MM.1S (cell line): ENCODE data around the gene CALR3.

Experiments
- DNase-seq: peaks from one replicate; pipeline ENCODE4 v3.0.0-alpha.2; 2015
- H2AFZ ChIP-seq: fragments of 300-600 bp; sonication (generic); 2 replicates; pipeline ENCODE4 v1.6.0; 2016; ENCODE audit warnings: antibody characterized with exemption, low read length
- H3F3A ChIP-seq: fragments of 300-600 bp; sonication (generic); 2 replicates; pipeline ENCODE4 v1.6.1; 2016; ENCODE audit warnings: mild to moderate bottlenecking, antibody characterized with exemption, low read length, moderate library complexity, mixed read lengths; ENCODE audit not compliant: insufficient read depth
- H3K27ac ChIP-seq: fragments of 300-600 bp; sonication (generic); 2 replicates; pipeline ENCODE4 v1.5.1; 2016; ENCODE audit warnings: mild to moderate bottlenecking, low read length
- H3K27me3 ChIP-seq: fragments of 300-600 bp; sonication (generic); replicated peaks from 2 replicates; pipeline ENCODE4 v1.6.0; 2016; ENCODE audit warnings: low read length; ENCODE audit not compliant: insufficient read depth
- H3K36me3 ChIP-seq: fragments of 300-600 bp; sonication (generic); replicated peaks from 2 replicates; pipeline ENCODE4 v1.6.1; 2016; ENCODE audit warnings: mild to moderate bottlenecking, low read length, mixed read lengths; ENCODE audit not compliant: insufficient read depth
- H3K4me1 ChIP-seq: fragments of 300-600 bp; sonication (generic); 2 replicates; pipeline ENCODE4 v1.6.1; 2016; ENCODE audit warnings: low read length, mixed read lengths
- H3K4me2 ChIP-seq: fragments of 300-600 bp; sonication (generic); 2 replicates; pipeline ENCODE4 v1.6.0; 2016; ENCODE audit warnings: low read depth, low read length
- H3K4me3 ChIP-seq: fragments of 300-600 bp; sonication (generic); 2 replicates; pipeline ENCODE4 v1.5.1; 2016; ENCODE audit warnings: low read length, mixed read lengths
- H3K79me2 ChIP-seq: fragments of 300-600 bp; sonication (generic); 2 replicates; pipeline ENCODE4 v1.6.1; 2016; ENCODE audit warnings: mixed run types, low read length, mixed read lengths
- H3K9ac ChIP-seq: fragments of 300-600 bp; sonication (generic); 2 replicates; pipeline ENCODE4 v1.6.1; 2016; ENCODE audit warnings: low read length, mixed read lengths
- H3K9me2 ChIP-seq: fragments of 300-600 bp; sonication (generic); replicated peaks from 2 replicates; pipeline ENCODE4 v1.6.1; 2016; ENCODE audit warnings: mild to moderate bottlenecking, low read length, mixed read lengths; ENCODE audit not compliant: insufficient read depth
- H3K9me3 ChIP-seq: fragments of 300-600 bp; sonication (generic); replicated peaks from 2 replicates; pipeline ENCODE4 v1.6.1; 2016; ENCODE audit warnings: mild to moderate bottlenecking, low read length, mixed read lengths; ENCODE audit not compliant: insufficient read depth
- H4K20me1 ChIP-seq: fragments of 300-600 bp; sonication (generic); 2 replicates; pipeline ENCODE4 v1.6.1; 2016; ENCODE audit warnings: mild to moderate bottlenecking, low read length, moderate library complexity, mixed read lengths; ENCODE audit not compliant: insufficient read depth
- EZH2 ChIP-seq: fragments of 300-600 bp; sonication (generic); optimal IDR thresholded peaks from 2 replicates; pipeline ENCODE3; 2017; ENCODE audit warnings: low read depth, mild to moderate bottlenecking, antibody characterized with exemption, low read length, mixed read lengths
- EZH2phosphoT487 ChIP-seq: fragments of 300-600 bp; sonication (generic); IDR thresholded peaks from 2 replicates; pipeline ENCODE4 v1.6.1; 2018; ENCODE audit warnings: antibody characterized with exemption, low read length
- TF ChIP-seq, protein P1 (sequence below): fragments of 300-600 bp; sonication (generic); IDR thresholded peaks from 2 replicates; pipeline ENCODE4 v1.5.1; 2016; ENCODE audit warnings: antibody characterized with exemption, low read length, mixed read lengths

Gene CALR3

DNA sequence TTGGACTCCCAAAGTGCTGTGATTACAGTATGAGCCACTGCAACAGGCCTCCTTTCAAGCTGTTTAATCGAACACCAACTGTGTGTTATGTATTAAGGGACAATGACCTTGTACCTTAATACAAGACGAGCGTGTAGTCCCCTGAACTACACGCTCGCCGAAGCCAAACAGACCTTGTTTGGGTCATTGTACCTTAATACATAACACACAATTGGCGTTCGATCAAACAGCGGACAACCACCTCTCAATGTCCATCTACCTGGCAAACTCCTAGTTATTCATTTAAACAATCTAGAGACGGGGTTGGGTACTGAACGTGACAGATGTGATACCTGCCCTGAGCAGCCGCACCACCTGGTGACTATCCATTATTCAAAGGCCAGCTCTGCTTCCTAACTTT is 45.0 kb upstream of the CALR3 start:
- Histone ChIP-seq H3K9me2 (no peaks in the 10 kb centered on the region), H3K9me3 (no peaks in the 10 kb centered on the region), H3K4me2 (peak overlapping the region; percentile 79), H2AFZ (no peak overlapping the region), H3K9ac (peak overlapping the region; percentile 88; the same call in 1 of the 2 replicates), H4K20me1 (peaks cover 10% of the 10 kb centered on the region), H3K4me1 (peaks cover 10% of the 10 kb centered on the region), H3K36me3 (0 out of 2 replicates have a peak, but pooled peaks cover 5% of the 10 kb centered on the region), H3K79me2 (peaks cover 88% of the 10 kb centered on the region), H3F3A (no peaks in the 10 kb centered on the region; the same call in 1 of the 2 replicates), H3K4me3 (peak overlapping the region; percentile 81), H3K27me3 (no peaks in the 10 kb centered on the region), H3K27ac (no peak overlapping the region)
- DNase-seq, result no peak
- TF ChIP-seq, protein P1, sequence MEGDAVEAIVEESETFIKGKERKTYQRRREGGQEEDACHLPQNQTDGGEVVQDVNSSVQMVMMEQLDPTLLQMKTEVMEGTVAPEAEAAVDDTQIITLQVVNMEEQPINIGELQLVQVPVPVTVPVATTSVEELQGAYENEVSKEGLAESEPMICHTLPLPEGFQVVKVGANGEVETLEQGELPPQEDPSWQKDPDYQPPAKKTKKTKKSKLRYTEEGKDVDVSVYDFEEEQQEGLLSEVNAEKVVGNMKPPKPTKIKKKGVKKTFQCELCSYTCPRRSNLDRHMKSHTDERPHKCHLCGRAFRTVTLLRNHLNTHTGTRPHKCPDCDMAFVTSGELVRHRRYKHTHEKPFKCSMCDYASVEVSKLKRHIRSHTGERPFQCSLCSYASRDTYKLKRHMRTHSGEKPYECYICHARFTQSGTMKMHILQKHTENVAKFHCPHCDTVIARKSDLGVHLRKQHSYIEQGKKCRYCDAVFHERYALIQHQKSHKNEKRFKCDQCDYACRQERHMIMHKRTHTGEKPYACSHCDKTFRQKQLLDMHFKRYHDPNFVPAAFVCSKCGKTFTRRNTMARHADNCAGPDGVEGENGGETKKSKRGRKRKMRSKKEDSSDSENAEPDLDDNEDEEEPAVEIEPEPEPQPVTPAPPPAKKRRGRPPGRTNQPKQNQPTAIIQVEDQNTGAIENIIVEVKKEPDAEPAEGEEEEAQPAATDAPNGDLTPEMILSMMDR, result no peak
- no peak for TF ChIP-seq EZH2phosphoT487
- TF ChIP-seq EZH2, result no peak

DNA sequence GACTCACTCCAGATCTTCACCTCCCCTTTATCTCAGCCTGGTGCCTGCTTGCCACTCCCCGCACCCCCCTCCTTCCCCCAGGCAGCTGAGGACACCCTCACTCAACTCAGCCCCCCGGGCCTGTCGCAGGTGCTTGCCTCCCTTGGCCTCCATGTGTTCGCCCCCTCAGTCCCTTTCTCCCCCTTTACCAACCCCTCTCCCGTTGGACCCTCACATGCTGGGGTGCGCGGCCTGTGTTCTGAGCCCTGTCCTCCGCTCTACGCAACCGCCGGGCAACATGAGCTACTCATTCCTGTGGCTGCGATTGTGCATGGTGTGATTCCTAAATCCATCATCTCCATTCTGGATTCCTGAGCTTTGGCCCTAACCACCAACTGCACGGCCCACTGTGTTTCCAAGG is 41.1 kb upstream of the CALR3 start:
- Histone ChIP-seq H2AFZ (no peak overlapping the region), H4K20me1 (peaks cover 11% of the 10 kb centered on the region), H3K4me1 (peaks cover 10% of the 10 kb centered on the region), H3K9me3 (no peaks in the 10 kb centered on the region), H3K4me2 (no peak overlapping the region), H3K27me3 (no peaks in the 10 kb centered on the region), H3F3A (no peaks in the 10 kb centered on the region), H3K36me3 (peaks cover 9% of the 10 kb centered on the region), H3K9me2 (no peaks in the 10 kb centered on the region), H3K4me3 (no peak overlapping the region), H3K79me2 (peaks cover 96% of the 10 kb centered on the region), H3K27ac (no peak overlapping the region), H3K9ac (no peak overlapping the region)
- TF ChIP-seq, protein P1, result no peak
- no peak for TF ChIP-seq EZH2phosphoT487
- TF ChIP-seq EZH2, result no peak
- DNase-seq, result no peak

DNA sequence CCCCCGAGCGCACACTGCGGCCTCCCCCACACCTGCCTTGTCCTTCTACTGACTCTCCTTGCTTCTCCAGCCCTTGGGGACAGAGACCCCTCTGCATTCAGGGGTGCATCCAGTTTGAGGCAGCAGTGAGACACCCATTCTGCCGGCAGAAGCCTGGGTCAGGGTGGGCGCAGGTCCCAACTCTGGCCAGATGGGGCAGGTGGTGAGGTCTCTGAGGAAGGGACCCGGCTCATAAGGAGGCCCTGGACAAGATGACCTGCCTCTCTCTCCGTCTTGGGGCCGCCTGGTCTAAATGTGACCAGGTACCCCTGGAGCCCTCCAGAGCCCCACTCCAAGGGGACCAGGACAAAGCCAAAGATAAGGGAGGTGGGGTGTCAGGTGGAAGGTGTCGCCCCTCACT is 40.2 kb upstream of the CALR3 start:
- Histone ChIP-seq H3K27me3 (no peaks in the 10 kb centered on the region), H3F3A (no peaks in the 10 kb centered on the region), H3K36me3 (peaks cover 9% of the 10 kb centered on the region), H4K20me1 (peaks cover 11% of the 10 kb centered on the region), H3K4me1 (peaks cover 8% of the 10 kb centered on the region), H3K79me2 (peaks cover 92% of the 10 kb centered on the region), H3K9me3 (no peaks in the 10 kb centered on the region), H2AFZ (no peak overlapping the region), H3K27ac (no peak overlapping the region), H3K9ac (no peak overlapping the region), H3K9me2 (no peaks in the 10 kb centered on the region), H3K4me2 (no peak overlapping the region), H3K4me3 (no peak overlapping the region)
- TF ChIP-seq, protein P1, result no peak
- no peak for TF ChIP-seq EZH2
- no peak for DNase-seq
